Stimulated activated CD4-positive, alpha-beta T cell treated with anti-CD3 and anti-CD28 coated beads, TNF-alpha, amount 100 ng/mL, for 1 hour (primary cell): Measurements from ENCODE around the gene AGER.
"Not testable (repeated sequence)": the region's sequence is repeated elsewhere in the genome, so short reads cannot be mapped to it uniquely, and the experiment has no call there.

ENCODE experiments used
- DNase-seq, 3 donors: peaks; one replicate each; pipeline ENCODE4 v3.0.0-alpha.2; 2020; ENCODE audit warnings: low read depth in 3 of 3, low spot score in 1 of 3

AGER gene

DNA sequence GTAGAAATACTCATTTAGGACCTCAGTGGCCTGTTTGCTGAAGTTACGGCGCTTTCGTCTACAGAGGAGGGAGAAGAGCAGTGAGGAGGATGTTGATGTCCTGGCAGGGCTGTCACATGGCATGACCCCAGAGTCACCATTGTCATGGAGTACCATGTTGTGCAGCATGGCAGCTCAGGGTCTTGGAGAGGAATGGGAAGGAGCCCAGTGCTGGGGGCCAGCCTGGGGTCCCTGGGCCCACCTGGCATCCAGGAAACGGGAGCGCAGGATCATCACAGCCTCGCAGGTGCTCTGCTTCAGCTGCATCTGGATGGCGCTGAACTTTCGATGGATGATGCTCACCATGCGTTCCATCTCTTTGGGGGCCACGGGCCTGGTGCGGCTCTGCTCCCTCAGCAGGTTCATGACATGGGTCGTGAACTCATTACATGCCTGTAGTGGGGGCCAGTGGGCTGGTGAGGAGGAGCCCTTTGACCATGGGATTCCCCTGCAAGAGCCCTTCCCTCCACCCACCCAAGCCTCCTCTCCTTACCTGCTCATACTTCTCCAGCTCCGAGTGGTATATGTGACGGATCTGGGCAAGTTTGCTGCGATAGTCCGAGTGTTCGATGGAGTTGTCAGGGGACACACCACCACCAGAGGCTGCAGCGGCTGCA, 3.8 kb upstream of the AGER start:
- not testable (repeated sequence) for DNase-seq

DNA sequence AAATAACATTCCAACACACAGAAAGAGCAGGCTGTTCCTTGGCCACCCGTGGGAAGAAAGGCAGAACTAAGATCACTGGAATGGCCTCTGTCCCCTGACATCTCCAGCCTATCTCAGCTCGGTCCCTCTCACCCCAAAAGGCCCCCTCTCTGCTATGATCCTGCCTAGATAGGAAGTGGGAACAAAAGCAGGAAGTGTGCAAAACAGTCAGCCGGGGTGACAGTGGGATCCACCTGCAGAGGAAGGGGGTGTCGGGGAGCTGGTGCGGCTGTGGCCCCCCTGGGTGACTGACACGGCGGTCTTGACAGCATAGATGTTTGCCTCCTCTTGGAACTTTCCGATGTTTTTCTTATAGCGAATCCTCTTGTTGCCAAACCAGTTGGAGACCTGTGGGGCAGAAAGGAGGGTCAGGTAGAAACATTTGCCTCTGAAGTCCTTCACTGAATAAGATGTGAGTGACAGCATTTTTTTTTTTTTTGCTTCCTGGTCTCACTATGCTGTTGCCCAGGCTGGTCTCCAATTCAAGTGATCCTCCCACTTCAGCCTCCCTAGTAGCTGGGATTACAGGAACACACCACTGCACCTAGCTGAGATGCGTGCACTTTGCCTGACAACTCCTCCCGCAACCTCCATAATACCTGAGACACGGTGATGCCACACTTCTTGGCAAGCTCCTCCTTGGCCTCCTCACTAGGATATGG, 3.1 kb upstream of the AGER start:
- no peak for DNase-seq

DNA sequence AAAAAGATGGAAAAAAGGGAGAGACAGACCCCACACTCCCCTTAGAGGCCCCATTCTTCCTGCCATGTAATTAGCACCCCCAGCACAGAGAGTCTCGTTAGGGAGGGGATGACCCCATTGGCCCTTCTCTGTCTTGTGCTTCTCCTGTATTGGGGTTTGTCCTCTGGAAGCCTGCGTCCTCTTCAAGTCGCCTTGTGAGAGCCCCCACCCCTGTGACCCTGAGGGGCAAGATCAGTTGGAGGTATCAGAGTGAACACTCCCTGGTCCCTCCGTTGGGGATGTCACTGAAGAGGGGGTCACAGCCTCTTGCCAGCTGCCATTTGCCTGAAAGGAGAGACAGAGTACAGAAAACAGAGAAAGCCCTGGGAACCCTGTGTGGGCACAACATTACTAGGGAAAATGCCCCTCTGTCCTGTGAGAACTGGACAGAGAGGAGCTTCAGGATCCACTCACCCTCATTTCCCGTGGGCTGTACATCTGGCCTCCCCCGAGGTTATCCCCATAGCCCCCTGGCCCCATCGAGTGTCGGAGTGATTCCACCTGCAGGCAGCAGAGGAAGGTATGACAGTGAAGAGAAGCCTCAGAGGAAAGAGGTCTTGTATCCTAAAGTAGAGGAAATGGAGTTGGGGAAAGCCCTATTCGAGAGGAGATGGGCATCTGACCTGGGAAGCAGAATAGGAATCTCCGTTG, 2.2 kb upstream of the AGER start:
- not testable (repeated sequence) for DNase-seq

DNA sequence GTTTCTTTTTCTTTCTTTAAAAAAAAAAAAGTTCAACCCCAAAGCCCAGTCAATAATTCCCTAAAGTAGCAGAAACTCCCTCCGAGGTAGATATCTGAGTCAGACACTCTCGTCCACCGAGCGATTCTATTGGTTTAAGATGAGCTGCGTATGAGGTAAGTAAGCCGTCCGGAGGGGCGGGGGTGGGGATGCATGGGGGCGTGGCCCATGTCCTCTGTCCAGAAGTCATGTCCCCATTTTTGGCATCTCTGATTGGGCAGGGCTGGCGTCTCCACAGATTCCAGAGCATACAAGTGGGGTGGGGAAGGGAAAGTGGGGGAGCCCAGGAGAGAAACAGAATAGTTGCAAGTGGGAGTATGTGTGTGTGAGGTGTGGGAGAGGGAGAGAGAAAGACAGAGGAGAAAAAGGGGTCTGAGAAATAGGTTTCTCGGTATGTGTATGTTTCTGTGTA, 1.7 kb upstream of the AGER start:
- DNase-seq = not testable (repeated sequence)

DNA sequence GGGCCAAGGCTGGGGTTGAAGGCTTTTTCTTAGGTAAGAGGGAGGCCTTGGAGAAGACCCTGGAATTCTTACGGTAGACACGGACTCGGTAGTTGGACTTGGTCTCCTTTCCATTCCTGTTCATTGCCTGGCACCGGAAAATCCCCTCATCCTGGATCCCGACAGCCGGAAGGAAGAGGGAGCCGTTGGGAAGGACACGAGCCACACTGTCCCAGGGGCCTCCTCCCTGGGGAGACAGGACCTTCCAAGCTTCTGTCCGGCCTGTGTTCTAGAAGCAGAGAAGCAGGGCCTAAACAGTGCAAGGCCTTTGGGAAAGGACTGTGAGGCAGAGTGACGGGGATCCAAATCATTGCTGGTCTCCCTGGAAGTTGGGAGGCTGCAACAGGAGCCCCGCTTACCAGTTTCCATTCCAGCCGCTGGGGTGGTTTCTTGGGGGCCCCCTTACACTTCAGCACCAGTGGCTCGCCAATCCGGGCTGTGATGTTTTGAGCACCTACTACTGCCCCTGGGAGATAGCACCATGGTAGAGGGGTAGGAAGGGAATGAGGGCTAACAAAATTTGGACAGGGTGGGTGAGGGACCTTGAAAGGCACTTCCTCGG, 470 bp downstream of the AGER start:
- DNase-seq = no peak

DNA sequence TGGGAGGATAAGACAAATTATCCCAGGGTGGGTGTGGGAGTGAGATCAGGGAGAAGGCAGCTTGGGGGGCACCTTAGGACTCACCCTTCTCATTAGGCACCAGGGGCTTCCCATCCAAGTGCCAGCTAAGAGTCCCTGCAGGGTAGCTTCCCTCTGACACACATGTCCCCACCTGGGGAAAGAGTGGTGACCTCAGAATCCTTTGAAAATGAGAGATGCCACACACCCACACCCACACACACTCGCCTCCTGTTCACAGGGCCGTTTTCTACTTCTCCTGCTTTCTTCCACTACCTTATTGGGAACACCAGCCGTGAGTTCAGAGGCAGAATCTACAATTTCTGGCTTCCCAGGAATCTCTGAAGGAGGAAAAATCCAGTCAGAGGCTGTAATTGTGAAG, 1.0 kb downstream of the AGER start:
- DNase-seq = no peak

DNA sequence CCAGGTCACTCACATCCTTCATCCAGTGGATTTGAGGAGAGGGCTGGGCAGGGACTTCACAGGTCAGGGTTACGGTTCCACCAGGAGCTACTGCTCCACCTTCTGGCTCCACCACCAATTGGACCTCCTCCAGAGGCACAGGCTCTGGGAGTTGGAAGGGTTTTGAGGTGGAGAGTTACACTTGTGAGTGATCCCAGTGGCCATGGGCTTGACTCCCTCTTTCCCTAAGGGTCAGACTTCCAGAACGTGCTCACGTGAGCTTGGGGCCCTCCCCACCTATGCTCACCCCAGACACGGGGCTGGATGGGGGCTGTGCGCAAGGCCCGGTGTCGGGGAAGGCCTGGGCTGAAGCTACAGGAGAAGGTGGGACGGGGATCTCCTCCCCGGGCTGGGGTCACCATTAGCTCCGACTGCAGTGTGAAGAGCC, 1.5 kb downstream of the AGER start:
- no peak for DNase-seq

DNA sequence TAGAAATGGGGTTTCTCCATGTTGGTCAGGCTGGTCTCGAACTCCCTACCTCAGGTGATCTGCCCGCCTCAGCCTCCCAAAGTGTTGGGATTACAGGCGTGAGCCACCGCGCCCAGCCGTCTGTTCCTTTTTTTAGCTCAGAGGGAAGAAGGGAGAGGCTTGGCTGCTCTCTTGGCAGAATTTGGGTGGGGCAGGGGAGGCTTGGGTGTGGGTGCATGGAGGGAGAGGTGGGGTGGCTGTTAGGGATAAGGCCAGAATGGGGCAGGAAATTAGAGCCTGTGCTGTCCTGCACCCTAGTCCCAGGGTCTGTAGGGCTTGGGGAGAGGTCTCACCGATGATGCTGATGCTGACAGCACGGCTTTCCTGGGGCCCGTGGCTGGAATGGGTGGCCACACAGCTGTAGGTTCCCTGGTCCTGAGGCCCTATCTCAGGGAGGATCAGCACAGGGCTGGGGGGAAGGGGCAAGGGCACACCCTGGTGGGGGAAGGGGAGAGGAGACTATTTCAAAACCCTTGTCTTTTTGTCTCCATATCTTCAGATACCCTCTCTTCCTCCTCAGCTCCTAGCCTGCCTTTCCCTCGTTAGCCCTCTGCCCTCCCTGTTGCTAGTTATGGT, 2.0 kb downstream of the AGER start:
- no peak for DNase-seq

DNA sequence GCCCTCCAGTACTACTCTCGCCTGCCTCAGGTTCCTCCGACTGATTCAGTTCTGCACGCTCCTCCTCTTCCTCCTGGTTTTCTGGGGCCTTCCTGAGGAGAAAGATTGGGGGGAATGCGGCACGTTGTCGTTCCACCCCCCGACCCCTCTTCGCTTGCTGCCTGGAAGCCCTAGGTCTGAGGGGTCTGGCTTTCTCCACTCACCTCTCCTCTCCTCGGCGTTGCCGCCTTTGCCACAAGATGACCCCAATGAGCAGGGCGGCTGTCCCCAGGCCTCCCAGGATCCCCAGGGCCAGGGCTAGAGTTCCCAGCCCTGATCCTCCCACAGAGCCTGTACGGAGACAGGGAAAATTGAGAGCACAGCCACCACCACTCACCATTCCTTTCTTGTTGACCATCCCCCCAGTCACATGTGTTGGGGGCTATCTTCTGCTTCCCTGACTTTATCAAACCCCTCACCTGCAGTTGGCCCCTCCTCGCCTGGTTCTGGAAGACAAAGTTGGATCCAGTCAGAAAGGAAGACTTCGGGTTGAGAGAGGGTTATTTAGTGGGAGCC, 2.8 kb downstream of the AGER start:
- no peak for DNase-seq

DNA sequence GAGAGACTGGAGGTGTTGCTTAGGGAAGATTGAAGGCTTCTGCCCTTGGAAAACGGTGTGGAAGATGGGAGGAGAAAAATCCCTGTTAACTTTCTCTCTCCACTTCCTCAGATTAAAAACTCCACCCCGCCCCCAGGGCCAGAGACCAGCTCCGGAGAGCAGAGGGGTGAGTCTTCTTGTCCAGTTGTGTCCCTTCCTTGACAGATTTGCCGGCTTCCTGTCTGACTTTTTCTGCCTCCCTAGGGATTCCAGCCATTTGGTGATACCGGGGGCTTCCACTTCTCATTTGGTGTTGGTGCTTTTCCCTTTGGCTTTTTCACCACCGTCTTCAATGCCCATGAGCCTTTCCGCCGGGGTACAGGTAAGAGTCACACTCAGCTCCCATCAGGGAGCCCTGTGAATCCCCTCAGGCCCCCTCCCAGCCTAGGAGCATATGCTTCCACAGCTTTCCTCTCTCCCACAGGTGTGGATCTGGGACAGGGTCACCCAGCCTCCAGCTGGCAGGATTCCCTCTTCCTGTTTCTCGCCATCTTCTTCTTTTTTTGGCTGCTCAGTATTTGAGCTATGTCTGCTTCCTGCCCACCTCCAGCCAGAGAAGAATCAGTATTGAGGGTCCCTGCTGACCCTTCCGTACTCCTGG, 4.2 kb downstream of the AGER start:
- DNase-seq = no peak

DNA sequence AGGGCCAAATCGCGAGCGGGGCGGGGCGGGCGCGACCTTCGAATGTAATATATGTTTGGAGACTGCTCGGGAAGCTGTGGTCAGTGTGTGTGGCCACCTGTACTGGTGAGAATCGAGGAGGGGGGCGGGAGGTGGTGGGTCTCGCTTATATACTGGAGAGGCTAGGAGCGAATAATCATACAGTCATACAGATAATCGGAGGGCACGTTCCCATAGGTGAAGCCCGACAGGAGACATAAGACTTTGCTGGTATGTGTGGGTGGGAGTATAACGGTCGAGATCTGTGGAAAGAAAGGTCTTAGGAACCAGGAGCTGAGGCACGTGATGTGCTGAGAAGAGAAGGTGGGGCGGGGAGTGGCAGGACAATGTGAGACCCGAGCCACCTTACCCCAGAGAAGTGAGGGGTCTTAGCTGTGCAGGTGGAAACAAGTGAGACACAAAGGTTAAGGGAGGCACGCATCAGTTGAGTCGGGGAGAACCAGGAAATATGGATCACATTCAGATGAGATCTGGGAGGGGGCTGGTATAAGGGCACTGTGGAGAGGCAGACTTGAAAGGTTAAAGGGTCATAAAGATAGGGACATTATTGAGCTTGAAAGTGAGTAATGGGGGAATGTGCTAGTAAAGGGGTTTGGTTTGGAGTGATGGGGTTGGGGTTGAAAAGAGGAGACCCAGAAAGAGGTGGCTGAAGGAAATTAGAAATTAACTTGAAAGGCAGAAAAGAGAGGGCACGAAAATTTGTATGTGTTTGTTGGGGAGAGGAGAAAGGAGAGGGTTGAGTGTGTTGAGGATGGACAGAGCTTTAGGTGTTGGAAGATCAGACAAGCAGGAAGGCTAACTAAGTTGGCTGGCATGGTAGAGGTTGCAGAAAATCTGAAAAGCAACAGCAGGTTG, 5.3 kb downstream of the AGER start:
- no peak for DNase-seq

DNA sequence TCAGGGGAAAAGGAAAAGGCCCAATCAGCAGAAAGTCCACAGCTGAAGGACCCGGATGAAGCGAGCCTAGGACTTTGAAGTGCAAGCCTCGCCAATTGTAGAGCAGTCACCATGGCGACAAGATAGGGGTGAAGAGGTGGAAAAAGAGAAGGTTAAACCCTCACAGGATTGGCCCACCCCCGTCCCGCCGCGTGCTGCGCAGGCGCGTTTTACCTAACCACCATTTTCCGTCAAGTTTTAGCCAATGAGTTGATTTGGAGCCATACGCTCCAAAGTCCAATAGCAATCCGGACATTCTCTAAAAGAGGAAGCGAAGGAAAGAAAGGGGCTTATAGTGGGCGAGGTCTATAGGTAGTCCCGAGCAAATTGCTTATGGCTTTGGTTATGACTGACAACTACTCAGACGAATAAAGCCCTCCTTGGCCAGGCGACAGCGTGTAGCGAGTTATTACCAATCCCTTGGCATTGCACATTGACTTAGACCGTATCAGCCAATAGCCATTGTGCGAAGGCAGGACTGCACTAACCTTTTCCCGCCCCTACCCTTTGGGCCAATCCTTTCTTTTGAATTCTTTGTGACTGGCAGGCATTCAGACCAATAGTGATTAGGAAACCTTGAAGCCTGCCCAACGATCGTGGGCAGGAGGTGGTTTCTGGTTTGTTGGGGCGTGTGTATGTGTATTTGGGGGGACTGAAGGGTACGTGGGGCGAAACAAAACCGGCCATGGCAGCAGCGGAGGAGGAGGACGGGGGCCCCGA, 6.1 kb downstream of the AGER start, which contains the start of gene RNF5:
Gene RNF5, plus strand, starts transcription at position 618 of the 759 bp plus-strand sequence. Its CDS starts 107 bp downstream, at position 725.
- DNase-seq = peak; percentile 74 to 94 (median 86)

DNA sequence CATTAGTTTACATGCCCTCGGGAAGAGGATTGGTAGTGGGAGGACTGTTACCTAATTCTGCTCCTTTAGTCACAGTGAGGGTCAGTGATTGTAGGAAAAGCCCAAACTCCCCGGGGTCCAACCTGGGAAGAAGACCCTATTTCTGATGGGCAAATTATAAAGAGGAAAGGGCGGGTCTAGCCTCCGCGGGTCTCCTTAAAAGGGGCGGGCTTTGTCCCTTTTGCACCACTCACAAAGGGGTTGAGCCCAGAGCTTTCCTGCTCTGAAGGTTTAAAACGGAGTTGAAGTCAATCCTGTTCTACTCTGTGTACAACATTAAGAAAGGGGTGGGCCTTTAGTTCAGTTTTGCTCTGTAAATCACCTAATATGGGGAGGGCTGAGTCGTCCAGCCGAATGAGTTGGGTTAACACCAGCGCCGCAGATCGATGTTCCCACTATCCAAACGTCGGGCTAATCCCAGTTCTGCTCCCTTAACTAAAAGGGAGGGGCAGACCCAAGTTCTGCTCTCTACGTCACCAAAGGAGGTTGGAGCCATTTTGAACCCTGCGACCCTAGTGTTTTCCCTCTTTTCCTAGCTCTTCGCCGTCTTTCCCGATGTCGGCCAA, 6.8 kb downstream of the AGER start:
- no peak for DNase-seq

DNA sequence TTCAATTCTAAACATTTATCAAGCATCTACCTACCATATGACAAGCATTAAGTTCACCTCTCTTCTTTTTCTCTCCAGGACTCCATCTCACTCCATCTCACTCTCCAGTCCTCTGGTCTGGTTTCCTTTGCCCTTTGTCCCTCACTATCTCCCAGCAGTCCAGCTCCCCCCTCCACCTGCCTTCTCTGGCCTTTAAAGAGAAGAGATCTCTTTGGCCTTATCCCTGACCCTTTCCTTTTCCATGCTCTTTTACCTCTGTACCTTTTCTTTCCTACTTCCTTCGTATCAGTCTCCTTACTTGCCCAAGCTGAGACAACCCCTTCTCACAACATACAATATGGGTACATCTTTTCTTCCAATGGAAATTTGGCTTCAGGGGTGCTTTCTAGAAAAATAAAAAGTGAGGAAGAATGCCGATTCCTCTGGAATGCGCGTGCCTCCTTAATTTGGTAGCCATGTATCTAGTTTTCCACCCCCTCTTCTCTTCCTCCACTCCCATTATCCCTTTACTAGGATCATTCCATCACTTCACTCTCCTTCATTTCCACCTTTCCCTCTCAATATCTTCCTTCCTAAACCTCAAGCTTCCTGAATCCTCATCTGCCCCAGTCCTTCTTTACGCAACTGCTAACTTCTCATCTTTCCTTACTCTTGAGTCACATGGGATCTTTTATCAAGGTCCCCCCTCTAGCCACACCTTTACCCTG, 7.4 kb downstream of the AGER start:
- DNase-seq = no peak

DNA sequence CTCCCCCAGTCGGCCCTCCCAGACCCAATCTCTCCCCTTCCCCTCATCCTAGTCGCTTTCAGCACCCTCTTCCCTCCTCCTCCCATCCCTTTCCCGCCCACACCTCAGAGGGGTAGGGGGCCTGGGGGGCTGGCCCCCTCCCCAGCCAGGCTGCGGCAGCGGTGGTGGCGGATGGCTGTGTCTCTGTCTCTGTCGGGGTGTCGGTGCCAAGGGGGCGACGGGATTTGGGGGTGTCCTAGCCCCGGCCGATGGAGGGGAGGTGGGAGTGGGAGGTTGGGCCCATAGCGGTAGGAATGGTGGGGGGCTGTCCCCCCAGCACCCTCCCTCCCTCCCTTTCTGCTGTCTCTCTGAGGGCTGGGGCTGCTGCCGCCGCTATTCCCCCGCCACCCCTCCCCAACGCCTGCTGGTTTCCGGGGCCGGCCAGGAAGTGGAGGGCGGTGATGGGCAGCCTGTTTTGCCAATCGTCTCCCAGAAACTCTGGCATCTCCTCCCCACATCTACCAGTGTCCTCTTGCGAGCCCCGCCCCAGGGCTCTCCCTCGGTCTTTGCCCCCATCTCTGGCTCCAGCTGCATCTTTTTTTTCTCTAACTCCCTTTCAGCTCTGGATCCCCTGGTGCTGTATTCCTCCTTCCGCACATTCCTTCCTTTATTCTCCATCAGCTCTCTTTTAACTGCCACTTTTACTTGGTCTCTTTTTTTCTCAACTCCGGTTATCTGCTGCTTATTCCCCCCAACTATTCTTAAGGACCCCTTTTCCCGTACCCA, 8.2 kb downstream of the AGER start, which contains the start of gene AGPAT1:
Gene AGPAT1, minus strand, starts transcription at position 374 of the 765 bp plus-strand sequence. CDS start 4,588 bp downstream, outside the sequence.
- peak; percentile 91 to 97 (median 93) for DNase-seq

DNA sequence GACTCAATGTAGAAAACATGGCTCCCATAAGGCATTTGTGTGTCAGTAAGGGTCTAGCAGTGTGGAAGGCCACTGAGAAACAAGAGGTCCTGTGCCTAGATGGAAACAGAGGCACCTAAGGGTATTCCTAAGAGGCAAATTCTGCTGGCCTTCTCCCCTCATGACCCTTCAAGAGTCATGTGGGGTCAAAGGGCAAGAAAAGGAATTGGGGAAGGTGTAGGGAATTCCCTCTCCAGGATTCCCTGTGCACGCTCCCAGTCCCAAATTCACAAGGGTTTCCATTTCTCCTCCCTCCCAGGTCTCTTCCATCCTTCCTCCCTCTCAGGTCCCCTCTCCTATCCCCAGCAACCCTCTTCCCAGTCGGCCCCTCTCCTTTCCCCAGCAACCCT, 8.7 kb downstream of the AGER start:
- DNase-seq = no peak

DNA sequence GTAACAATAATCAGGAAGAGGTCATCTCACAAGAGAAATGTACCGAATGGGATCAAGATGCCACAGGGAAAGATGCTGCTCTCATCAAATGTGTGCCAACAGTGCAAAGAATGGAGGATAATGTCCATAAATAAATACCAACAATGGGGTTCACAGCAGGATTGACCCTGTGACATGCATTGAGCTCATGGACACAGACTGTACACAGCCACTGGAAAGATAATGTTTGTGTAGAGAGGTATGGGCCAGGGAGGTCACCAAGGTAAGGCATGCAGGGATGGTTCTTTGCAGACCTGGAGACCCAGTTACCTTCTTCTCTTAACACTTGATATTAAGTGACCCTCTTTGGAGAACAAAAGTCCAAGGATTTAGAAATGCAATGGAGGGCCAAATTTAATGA, 9.6 kb downstream of the AGER start:
- DNase-seq = no peak
